ENCODE results near the gene PSMA6. TPM values are rescaled to one million over a fixed set of nuclear protein-coding genes. Genes with fewer than 3 reads are reported as not detected.

PSMA6 gene
- total and polyA plus RNA-seq, 10 of the 15 experiments (the other 5 are each of a cell fraction or from before 2014, with no cell fraction given) = 267 to 1,363 (median 402) TPM

- no peak overlapping the region for H3K4me3 ChIP-seq
- H3K9me3 ChIP-seq (replicated peaks; ENCODE audit: control insufficient read depth, insufficient read depth, low read length) = no peaks in the 10 kb centered on the region
- H3K27ac ChIP-seq (ENCODE audit: control insufficient read depth, insufficient read depth) = no peak overlapping the region; the same call in 1 of the 2 replicates
- no peak for TF ChIP-seq PML (IDR thresholded peaks at IDR 0.05; ENCODE audit: low read length)
- TF ChIP-seq POLR2AphosphoS5 (IDR thresholded peaks at IDR 0.05; ENCODE audit: low read length) = no peak
- no peak overlapping the region for H3K4me2 ChIP-seq (ENCODE audit: control insufficient read depth, insufficient read depth)
- ChIA-PET CTCF (interaction anchor here (0.7 kb wide), 1 partner anchor 442 kb away, joined by 3 read pairs; no protein-coding TSS in a partner anchor), RAD21 (ENCODE audit: unreplicated experiment) (interaction anchor here (1.1 kb wide), 1 partner anchor 18 kb away, joined by 3 read pairs; no protein-coding TSS in a partner anchor), POLR2A (no interaction called here), SMC1A (ENCODE audit: uncharacterized antibody, unreplicated experiment) (interaction anchor here (0.7 to 2.0 kb wide), 4 partner anchors 17 to 158 kb away, joined by 3 to 7 read pairs (median 5); no protein-coding TSS in a partner anchor)
- peaks cover 0 to 2% of the 10 kb centered on the region in 2 experiments; a peak in 1 of 4 replicates for H3K36me3 ChIP-seq (ENCODE audit: control insufficient read depth in 2 of 2, insufficient read depth in 2 of 2, low read length in 1 of 2)
- FAIRE-seq = no peak
- H3K79me2 ChIP-seq (ENCODE audit: control insufficient read depth, insufficient read depth, low read length) = no peaks in the 10 kb centered on the region
- no peak overlapping the region for H3K9ac ChIP-seq (ENCODE audit: control insufficient read depth, insufficient read depth, low read length)
- H2AFZ ChIP-seq (ENCODE audit: control insufficient read depth, low read depth, low read length) = no peak overlapping the region
- H3K27me3 ChIP-seq (replicated peaks in 1 of 2; ENCODE audit: control insufficient read depth in 2 of 2, insufficient read depth in 2 of 2, low read length in 1 of 2) = no peaks in the 10 kb centered on the region
- intact Hi-C loops (cut with micrococcal nuclease; ENCODE audit: unreplicated experiment) = no loop called here
- in situ Hi-C loops (cut with MboI) = no loop called here
- H3K4me1 ChIP-seq (ENCODE audit: control insufficient read depth, insufficient read depth, low read length) = peaks cover 24% of the 10 kb centered on the region
- WGBS (ENCODE audit: insufficient coverage, insufficient replicate concordance, low lambda C conversion rate, missing lambda C conversion rate) = 70% methylated on average over 4 of the region's 4 CpGs
- BruUV-seq (replicated peaks) = no TSS peak
- peak; percentile 42; the same call in 2 of the 3 replicates for ATAC-seq
- DNase-seq (ENCODE audit: low read depth, low spot score) = no peak
- no peaks in the 10 kb centered on the region for H4K20me1 ChIP-seq (ENCODE audit: control insufficient read depth, insufficient read depth)
Observed at GRCh38 chr14:35247777-35248475, 44.3 kb upstream of the PSMA6 start.

GRCh38 chr14:35248476-35248788 lies 43.8 kb upstream of the PSMA6 start:
- no peak overlapping the region for H3K4me3 ChIP-seq
- H4K20me1 ChIP-seq (ENCODE audit: control insufficient read depth, insufficient read depth) = no peaks in the 10 kb centered on the region
- intact Hi-C loops (cut with micrococcal nuclease; ENCODE audit: unreplicated experiment) = no loop called here
- ChIA-PET SMC1A (ENCODE audit: uncharacterized antibody, unreplicated experiment) (interaction anchor here (0.7 to 1.3 kb wide), 3 partner anchors 86 to 157 kb away, joined by 3 to 7 read pairs (median 3); no protein-coding TSS in a partner anchor), POLR2A (no interaction called here), CTCF (interaction anchor here (0.7 kb wide), 1 partner anchor 441 kb away, joined by 3 read pairs; no protein-coding TSS in a partner anchor), RAD21 (ENCODE audit: unreplicated experiment) (interaction anchor here (1.1 kb wide), 1 partner anchor 19 kb away, joined by 3 read pairs; no protein-coding TSS in a partner anchor)
- no peaks in the 10 kb centered on the region for H3K27me3 ChIP-seq (replicated peaks in 1 of 2; ENCODE audit: control insufficient read depth in 2 of 2, insufficient read depth in 2 of 2, low read length in 1 of 2)
- peaks cover 19% of the 10 kb centered on the region for H3K4me1 ChIP-seq (ENCODE audit: control insufficient read depth, insufficient read depth, low read length)
- in situ Hi-C loops (cut with MboI) = no loop called here
- DNase-seq (ENCODE audit: low read depth, low spot score) (no peak), FAIRE-seq (no peak), ATAC-seq (peak; percentile 51)
- BruUV-seq (replicated peaks) = no TSS peak
- no peak for TF ChIP-seq ZBED1 (IDR thresholded peaks at IDR 0.05; ENCODE audit: borderline replicate concordance)
- H3K27ac ChIP-seq (ENCODE audit: control insufficient read depth, insufficient read depth) = no peak overlapping the region; the same call in 1 of the 2 replicates
- H2AFZ ChIP-seq (ENCODE audit: control insufficient read depth, low read depth, low read length) = no peak overlapping the region
- H3K4me2 ChIP-seq (ENCODE audit: control insufficient read depth, insufficient read depth) = no peak overlapping the region
- no peak overlapping the region for H3K9ac ChIP-seq (ENCODE audit: control insufficient read depth, insufficient read depth, low read length)
- peaks cover 0 to 2% of the 10 kb centered on the region in 2 experiments; a peak in 1 of 4 replicates for H3K36me3 ChIP-seq (ENCODE audit: control insufficient read depth in 2 of 2, insufficient read depth in 2 of 2, low read length in 1 of 2)
- H3K79me2 ChIP-seq (ENCODE audit: control insufficient read depth, insufficient read depth, low read length) = no peaks in the 10 kb centered on the region
- H3K9me3 ChIP-seq (replicated peaks; ENCODE audit: control insufficient read depth, insufficient read depth, low read length) = no peaks in the 10 kb centered on the region

Measured in GM12878 (cell line).